HCT116 (cell line): ENCODE data around the gene C19orf85. TPM values are rescaled to one million over a fixed set of nuclear protein-coding genes. Genes with fewer than 3 reads are reported as not detected.

Source experiments
- ATAC-seq: fragments of 200-7000 bp; cut with Tn5 transposase; 2 replicates; pipeline ENCODE4 v1.9.1; 2020; ENCODE audit warnings: mild to moderate bottlenecking, moderate library complexity
- BruUV-seq: library from RNA; stranded (reverse); fragments of 400-500 nt; replicated peaks from 2 replicates; lab custom pipeline; 2021; lab: Mats Ljungman, UMichigan
- CTCF ChIA-PET: fragments of 300-600 bp; sonication (Branson Sonifier 250); formaldehyde crosslinking; loops from one replicate; lab custom pipeline; 2021; ENCODE audit warnings: antibody characterized with exemption; lab: Charles Lee
- POLR2A ChIA-PET: fragments of 300-600, 350-600 bp; sonication (Branson Sonifier 250); formaldehyde crosslinking; loops from one replicate; lab custom pipeline; 2021; ENCODE audit warnings: antibody characterized with exemption; lab: Charles Lee
- RAD21 ChIA-PET, 2 experiments: fragments of 300-600 bp; sonication (Branson Sonifier 250); formaldehyde crosslinking; loops; one replicate each; lab custom pipeline; 2023; ENCODE audit warnings: low total read pairs in 2 of 2; ENCODE audit not compliant: uncharacterized antibody in 2 of 2, unreplicated experiment in 2 of 2, low non-redundant PET in 1 of 2; lab: Charles Lee
- DNase-seq: peaks from one replicate; pipeline ENCODE4 v3.0.0-alpha.2; 2010; ENCODE audit warnings: low read depth, low spot score
- H2AFZ ChIP-seq: fragments of 200-600 bp; shearing (Covaris generic), sonication (generic); 2 replicates; pipeline ENCODE4 v1.6.1; 2017; ENCODE audit warnings: low read depth, mixed run types, mixed read lengths, antibody characterized with exemption, low read length; ENCODE audit not compliant: poor library complexity, severe bottlenecking
- H3K27ac ChIP-seq: 2 replicates; pipeline ENCODE4 v1.5.1; 2012; ENCODE audit warnings: low read depth, low read length
- H3K27me3 ChIP-seq: fragments of 200-600 bp; sonication (generic); 2 replicates; pipeline ENCODE4 v1.6.1; 2016; ENCODE audit warnings: mixed run types, low read length, mixed read lengths; ENCODE audit not compliant: insufficient read depth
- H3K36me3 ChIP-seq, 2 experiments: fragments of 200-500 bp in 1 of 2; fragments of 200-600 bp in 1 of 2; sonication (Bioruptor generic) in 1 of 2; sonication (generic) in 1 of 2; 2 replicates each; pipeline versions ENCODE4 v1.5.1 to v1.6.1; 2014 to 2016; ENCODE audit warnings: low read length in 2 of 2, inconsistent platforms in 1 of 2, mixed read lengths in 1 of 2, mixed run types in 1 of 2; ENCODE audit not compliant: insufficient read depth in 2 of 2, control insufficient read depth in 1 of 2
- H3K4me1 ChIP-seq, 2 experiments: fragments of 200-600 bp in 1 of 2; sonication (generic) in 1 of 2; 2 replicates each; pipeline versions ENCODE4 v1.5.1 to v1.6.1; 2012 to 2017; ENCODE audit warnings: low read length in 2 of 2, inconsistent platforms in 1 of 2, mild to moderate bottlenecking in 1 of 2, mixed read lengths in 1 of 2, mixed run types in 1 of 2, moderate library complexity in 1 of 2; ENCODE audit not compliant: insufficient read depth in 2 of 2, control insufficient read depth in 1 of 2
- H3K4me2 ChIP-seq: fragments of 200-600 bp; sonication (generic); 2 replicates; pipeline ENCODE4 v1.6.1; 2017; ENCODE audit warnings: mixed run types, low read length, mixed read lengths
- H3K4me3 ChIP-seq, 2 experiments: fragments of 200-600 bp in 1 of 2; sonication (generic) in 1 of 2; replicated peaks in 1 of 2; 2 replicates each; pipeline ENCODE4 v1.5.1; 2011 to 2016; ENCODE audit warnings: low read length in 2 of 2, control low read depth in 1 of 2, low read depth in 1 of 2, mild to moderate bottlenecking in 1 of 2, mixed read lengths in 1 of 2, mixed run types in 1 of 2
- H3K79me2 ChIP-seq: fragments of 200-600 bp; sonication (generic); 2 replicates; pipeline ENCODE4 v1.6.1; 2017; ENCODE audit warnings: mild to moderate bottlenecking, mixed run types, low read length, moderate library complexity, mixed read lengths; ENCODE audit not compliant: insufficient read depth
- H3K9ac ChIP-seq: fragments of 200-600 bp; sonication (generic); 2 replicates; pipeline ENCODE4 v1.6.1; 2016; ENCODE audit warnings: low read length, mixed read lengths
- H3K9me2 ChIP-seq: fragments of 200-600 bp; sonication (generic), shearing (Covaris generic); 2 replicates; pipeline ENCODE4 v1.6.1; 2017; ENCODE audit warnings: mixed run types, mild to moderate bottlenecking, moderate library complexity; ENCODE audit not compliant: insufficient read depth
- H3K9me3 ChIP-seq, 2 experiments: fragments of 200-500 bp in 1 of 2; fragments of 200-600 bp in 1 of 2; sonication (Bioruptor generic) in 1 of 2; sonication (generic) in 1 of 2; 2 replicates each; pipeline ENCODE4 v1.6.1; 2014 to 2017; ENCODE audit warnings: low read length in 2 of 2, mixed read lengths in 2 of 2, inconsistent platforms in 1 of 2, low read depth in 1 of 2, mild to moderate bottlenecking in 1 of 2, mixed run types in 1 of 2, moderate library complexity in 1 of 2; ENCODE audit not compliant: control insufficient read depth in 1 of 2, insufficient read depth in 1 of 2
- H4K20me1 ChIP-seq: fragments of 200-600 bp; sonication (generic), shearing (Covaris generic); 2 replicates; pipeline ENCODE4 v1.6.1; 2017; ENCODE audit warnings: mixed run types, mild to moderate bottlenecking, moderate library complexity; ENCODE audit not compliant: insufficient read depth
- CEBPB ChIP-seq: IDR thresholded peaks from 2 replicates; pipeline ENCODE4 v1.6.1; 2012; ENCODE audit warnings: low read depth
- EGR1 ChIP-seq: IDR thresholded peaks from 2 replicates; pipeline ENCODE4 v1.6.1; 2012; ENCODE audit warnings: low read depth
- EZH2 ChIP-seq: fragments of 200-600 bp; sonication (generic); IDR thresholded peaks from 2 replicates; pipeline ENCODE4 v1.6.1; 2017; ENCODE audit warnings: antibody characterized with exemption, mixed run types
- EZH2phosphoT487 ChIP-seq: fragments of 200-600 bp; IDR thresholded peaks from 2 replicates; pipeline ENCODE4 v1.6.1; 2018; ENCODE audit warnings: antibody characterized with exemption, borderline replicate concordance
- JUND ChIP-seq: IDR thresholded peaks from 2 replicates; pipeline ENCODE4 v1.6.1; 2012
- POLR2A ChIP-seq: IDR thresholded peaks from 2 replicates; pipeline ENCODE4 v1.7.0; 2011; ENCODE audit warnings: borderline replicate concordance; ENCODE audit not compliant: insufficient read depth, insufficient read length; ENCODE audit errors: extremely low read depth
- POLR2AphosphoS5 ChIP-seq: IDR thresholded peaks from 2 replicates; pipeline ENCODE4 v1.6.1; 2011; ENCODE audit warnings: mild to moderate bottlenecking, low read depth, low read length, moderate library complexity
- SIN3A ChIP-seq: IDR thresholded peaks from 2 replicates; pipeline ENCODE4 v1.6.1; 2012; ENCODE audit warnings: low read depth
- SP1 ChIP-seq: IDR thresholded peaks from 2 replicates; pipeline ENCODE4 v1.6.1; 2012; ENCODE audit warnings: low read depth
- YY1 ChIP-seq: IDR thresholded peaks from 2 replicates; pipeline ENCODE4 v1.6.1; 2011; ENCODE audit warnings: low read length, low read depth, moderate library complexity, mild to moderate bottlenecking; ENCODE audit not compliant: insufficient replicate concordance; ENCODE audit errors: extremely low read depth
- ZNF274 ChIP-seq: fragments of 200-500 bp; sonication (Bioruptor generic); IDR thresholded peaks from 2 replicates; pipeline ENCODE4 v1.6.1; 2014; ENCODE audit warnings: mild to moderate bottlenecking, low read depth, low read length, inconsistent platforms
- intact Hi-C: fragments of 100-400 bp; cut with micrococcal nuclease; formaldehyde crosslinking; loops from 2 replicates; pipeline ENCODE4 v1.10.0; 2022
- total RNA-seq: library from RNA; stranded (reverse); gene quantifications from one replicate; pipeline ENCODE4 v1.2.1, GENCODE V29; 2021; ENCODE audit not compliant: unreplicated experiment
- TF ChIP-seq, protein P1 (sequence below): IDR thresholded peaks from 2 replicates; pipeline ENCODE4 v1.6.1; 2012
- TF ChIP-seq, protein P2 (sequence below): IDR thresholded peaks from 2 replicates; pipeline ENCODE4 v1.6.1; 2012; ENCODE audit warnings: low read depth
- TF ChIP-seq, protein P3 (sequence below), 3 experiments: fragments of 200-600 bp in 1 of 3; sonication (generic) in 1 of 3; IDR thresholded peaks in 2 of 3; conservative IDR thresholded peaks in 1 of 3; 2 replicates each; pipeline ENCODE4 v1.5.1; 2012 to 2017; ENCODE audit warnings: low read depth in 2 of 3, low read length in 2 of 3, antibody characterized with exemption in 1 of 3, borderline replicate concordance in 1 of 3, control low read depth in 1 of 3, mild to moderate bottlenecking in 1 of 3, mixed read lengths in 1 of 3, mixed run types in 1 of 3, moderate library complexity in 1 of 3; ENCODE audit not compliant: insufficient read depth in 1 of 3
- TF ChIP-seq, protein P4 (sequence below): IDR thresholded peaks from 2 replicates; pipeline ENCODE4 v1.6.1; 2012

Gene C19orf85
- total RNA-seq, 1 experiment from 2014 or later: 0.34 TPM

DNA sequence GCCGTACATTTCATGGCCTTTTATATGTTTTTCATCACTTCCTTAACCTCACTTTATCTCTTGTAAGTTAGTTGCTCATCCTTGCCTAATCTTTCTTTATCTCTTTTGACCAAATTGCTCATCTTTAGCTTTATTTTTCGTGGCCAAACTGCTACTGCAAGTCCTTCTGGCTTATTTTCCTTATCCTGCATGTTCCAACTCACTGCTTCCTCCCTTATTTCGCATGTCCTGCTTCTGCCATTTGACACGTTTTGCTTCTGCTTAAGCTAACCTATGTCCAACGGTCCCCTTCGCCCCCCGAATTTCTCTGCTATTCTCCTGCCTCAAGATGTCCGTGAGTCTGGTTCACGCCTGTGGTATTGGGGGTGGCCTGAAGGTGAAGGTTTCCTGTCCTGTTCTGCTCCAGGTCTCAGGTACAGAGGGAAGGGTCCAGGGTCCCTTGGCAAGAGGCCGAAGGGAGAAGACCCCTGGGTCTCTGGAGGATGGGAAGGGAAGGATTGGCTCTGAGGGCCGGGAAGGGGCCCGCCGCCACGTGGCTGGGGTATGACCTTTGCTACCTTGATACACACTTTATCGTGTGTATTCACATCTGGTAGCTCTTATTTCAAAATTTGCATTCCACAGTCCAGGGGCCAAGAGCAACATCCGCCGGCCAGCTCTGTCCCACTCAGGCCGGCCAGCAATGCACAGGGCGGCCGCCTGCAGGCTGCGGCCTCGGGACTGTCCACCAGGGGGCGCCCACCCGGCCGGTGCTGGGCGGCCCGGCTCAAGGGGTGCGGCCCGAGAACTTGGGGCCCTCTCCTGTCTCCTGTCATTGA is 2.9 kb upstream of the C19orf85 start:
- no peak overlapping the region for H3K4me3 ChIP-seq
- no peaks in the 10 kb centered on the region for H3K27me3 ChIP-seq
- CTCF ChIA-PET: interaction anchor here (0.6 to 2.3 kb wide), 13 partner anchors 9 to 321 kb away, joined by 3 to 17 read pairs (median 4); partner anchors contain the start of genes DNAAF3, FIZ1, ZNF628 and ZNF784
- DNase-seq (no peak), ATAC-seq (peak; percentile 75)
- POLR2A ChIA-PET: interaction anchor here (1.1 to 1.6 kb wide), 5 partner anchors 9 to 157 kb away, joined by 3 to 4 read pairs (median 3); partner anchors contain the start of genes ZNF628 and ZNF784
- no peak overlapping the region for H2AFZ ChIP-seq
- no peaks in the 10 kb centered on the region for H3K9me3 ChIP-seq
- no peaks in the 10 kb centered on the region for H3K9me2 ChIP-seq
- H3K4me1 ChIP-seq: peaks cover 13 to 37% of the 10 kb centered on the region in 2 experiments; a peak in 3 of 4 replicates
- RAD21 ChIA-PET: interaction anchor here (0.8 to 1.1 kb wide), 2 partner anchors 36 kb away, joined by 3 read pairs; no protein-coding TSS in a partner anchor
- intact Hi-C loops: no loop called here
- TF ChIP-seq, protein P1, sequence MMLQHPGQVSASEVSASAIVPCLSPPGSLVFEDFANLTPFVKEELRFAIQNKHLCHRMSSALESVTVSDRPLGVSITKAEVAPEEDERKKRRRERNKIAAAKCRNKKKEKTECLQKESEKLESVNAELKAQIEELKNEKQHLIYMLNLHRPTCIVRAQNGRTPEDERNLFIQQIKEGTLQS: no peak
- TF ChIP-seq EZH2 (no peak), ZNF274 (no peak), EGR1 (peak; percentile 26; the same call in 1 of the 2 replicates), SIN3A (peak; percentile 64; the same call in 1 of the 2 replicates), CEBPB (no peak), POLR2AphosphoS5 (peak; percentile 65), SP1 (no peak), POLR2A (peak; percentile 67), YY1 (peak; percentile 44), EZH2phosphoT487 (no peak), JUND (peak; percentile 46)
- TF ChIP-seq, protein P2, sequence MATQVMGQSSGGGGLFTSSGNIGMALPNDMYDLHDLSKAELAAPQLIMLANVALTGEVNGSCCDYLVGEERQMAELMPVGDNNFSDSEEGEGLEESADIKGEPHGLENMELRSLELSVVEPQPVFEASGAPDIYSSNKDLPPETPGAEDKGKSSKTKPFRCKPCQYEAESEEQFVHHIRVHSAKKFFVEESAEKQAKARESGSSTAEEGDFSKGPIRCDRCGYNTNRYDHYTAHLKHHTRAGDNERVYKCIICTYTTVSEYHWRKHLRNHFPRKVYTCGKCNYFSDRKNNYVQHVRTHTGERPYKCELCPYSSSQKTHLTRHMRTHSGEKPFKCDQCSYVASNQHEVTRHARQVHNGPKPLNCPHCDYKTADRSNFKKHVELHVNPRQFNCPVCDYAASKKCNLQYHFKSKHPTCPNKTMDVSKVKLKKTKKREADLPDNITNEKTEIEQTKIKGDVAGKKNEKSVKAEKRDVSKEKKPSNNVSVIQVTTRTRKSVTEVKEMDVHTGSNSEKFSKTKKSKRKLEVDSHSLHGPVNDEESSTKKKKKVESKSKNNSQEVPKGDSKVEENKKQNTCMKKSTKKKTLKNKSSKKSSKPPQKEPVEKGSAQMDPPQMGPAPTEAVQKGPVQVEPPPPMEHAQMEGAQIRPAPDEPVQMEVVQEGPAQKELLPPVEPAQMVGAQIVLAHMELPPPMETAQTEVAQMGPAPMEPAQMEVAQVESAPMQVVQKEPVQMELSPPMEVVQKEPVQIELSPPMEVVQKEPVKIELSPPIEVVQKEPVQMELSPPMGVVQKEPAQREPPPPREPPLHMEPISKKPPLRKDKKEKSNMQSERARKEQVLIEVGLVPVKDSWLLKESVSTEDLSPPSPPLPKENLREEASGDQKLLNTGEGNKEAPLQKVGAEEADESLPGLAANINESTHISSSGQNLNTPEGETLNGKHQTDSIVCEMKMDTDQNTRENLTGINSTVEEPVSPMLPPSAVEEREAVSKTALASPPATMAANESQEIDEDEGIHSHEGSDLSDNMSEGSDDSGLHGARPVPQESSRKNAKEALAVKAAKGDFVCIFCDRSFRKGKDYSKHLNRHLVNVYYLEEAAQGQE: no peak
- TF ChIP-seq, protein P3, sequence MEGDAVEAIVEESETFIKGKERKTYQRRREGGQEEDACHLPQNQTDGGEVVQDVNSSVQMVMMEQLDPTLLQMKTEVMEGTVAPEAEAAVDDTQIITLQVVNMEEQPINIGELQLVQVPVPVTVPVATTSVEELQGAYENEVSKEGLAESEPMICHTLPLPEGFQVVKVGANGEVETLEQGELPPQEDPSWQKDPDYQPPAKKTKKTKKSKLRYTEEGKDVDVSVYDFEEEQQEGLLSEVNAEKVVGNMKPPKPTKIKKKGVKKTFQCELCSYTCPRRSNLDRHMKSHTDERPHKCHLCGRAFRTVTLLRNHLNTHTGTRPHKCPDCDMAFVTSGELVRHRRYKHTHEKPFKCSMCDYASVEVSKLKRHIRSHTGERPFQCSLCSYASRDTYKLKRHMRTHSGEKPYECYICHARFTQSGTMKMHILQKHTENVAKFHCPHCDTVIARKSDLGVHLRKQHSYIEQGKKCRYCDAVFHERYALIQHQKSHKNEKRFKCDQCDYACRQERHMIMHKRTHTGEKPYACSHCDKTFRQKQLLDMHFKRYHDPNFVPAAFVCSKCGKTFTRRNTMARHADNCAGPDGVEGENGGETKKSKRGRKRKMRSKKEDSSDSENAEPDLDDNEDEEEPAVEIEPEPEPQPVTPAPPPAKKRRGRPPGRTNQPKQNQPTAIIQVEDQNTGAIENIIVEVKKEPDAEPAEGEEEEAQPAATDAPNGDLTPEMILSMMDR (IDR thresholded peaks at IDR 0.05 in 2 of 3, conservative IDR thresholded peaks at IDR 0.05 in 1 of 3; ENCODE audit: borderline replicate concordance in 1 of 3, insufficient read depth in 1 of 3, low read depth in 2 of 3, low read length in 2 of 3): peak in 2 of 3 experiments; percentile 98 to 99; a peak in 5 of 6 replicates
- TF ChIP-seq, protein P4, sequence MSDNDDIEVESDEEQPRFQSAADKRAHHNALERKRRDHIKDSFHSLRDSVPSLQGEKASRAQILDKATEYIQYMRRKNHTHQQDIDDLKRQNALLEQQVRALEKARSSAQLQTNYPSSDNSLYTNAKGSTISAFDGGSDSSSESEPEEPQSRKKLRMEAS: peak; percentile 39; the same call in 1 of the 2 replicates
- no TSS peak for BruUV-seq
- H3K27ac ChIP-seq: no peak overlapping the region
- H3K79me2 ChIP-seq: peaks cover 24% of the 10 kb centered on the region
- no peaks in the 10 kb centered on the region for H4K20me1 ChIP-seq
- H3K9ac ChIP-seq: peak overlapping the region; percentile 42
- H3K4me2 ChIP-seq: peak overlapping the region; percentile 67
- peaks cover 0 to 11% of the 10 kb centered on the region in 2 experiments; a peak in 2 of 4 replicates for H3K36me3 ChIP-seq
